Measurements from ENCODE around the gene ACADVL. TPM values are rescaled to one million over a fixed set of nuclear protein-coding genes. Genes with fewer than 3 reads are reported as not detected.

ACADVL gene
- total and polyA plus RNA-seq, 2 donors (not counting 1 experiment from before 2014, with no cell fraction given), result 640 to 696 TPM

DNA sequence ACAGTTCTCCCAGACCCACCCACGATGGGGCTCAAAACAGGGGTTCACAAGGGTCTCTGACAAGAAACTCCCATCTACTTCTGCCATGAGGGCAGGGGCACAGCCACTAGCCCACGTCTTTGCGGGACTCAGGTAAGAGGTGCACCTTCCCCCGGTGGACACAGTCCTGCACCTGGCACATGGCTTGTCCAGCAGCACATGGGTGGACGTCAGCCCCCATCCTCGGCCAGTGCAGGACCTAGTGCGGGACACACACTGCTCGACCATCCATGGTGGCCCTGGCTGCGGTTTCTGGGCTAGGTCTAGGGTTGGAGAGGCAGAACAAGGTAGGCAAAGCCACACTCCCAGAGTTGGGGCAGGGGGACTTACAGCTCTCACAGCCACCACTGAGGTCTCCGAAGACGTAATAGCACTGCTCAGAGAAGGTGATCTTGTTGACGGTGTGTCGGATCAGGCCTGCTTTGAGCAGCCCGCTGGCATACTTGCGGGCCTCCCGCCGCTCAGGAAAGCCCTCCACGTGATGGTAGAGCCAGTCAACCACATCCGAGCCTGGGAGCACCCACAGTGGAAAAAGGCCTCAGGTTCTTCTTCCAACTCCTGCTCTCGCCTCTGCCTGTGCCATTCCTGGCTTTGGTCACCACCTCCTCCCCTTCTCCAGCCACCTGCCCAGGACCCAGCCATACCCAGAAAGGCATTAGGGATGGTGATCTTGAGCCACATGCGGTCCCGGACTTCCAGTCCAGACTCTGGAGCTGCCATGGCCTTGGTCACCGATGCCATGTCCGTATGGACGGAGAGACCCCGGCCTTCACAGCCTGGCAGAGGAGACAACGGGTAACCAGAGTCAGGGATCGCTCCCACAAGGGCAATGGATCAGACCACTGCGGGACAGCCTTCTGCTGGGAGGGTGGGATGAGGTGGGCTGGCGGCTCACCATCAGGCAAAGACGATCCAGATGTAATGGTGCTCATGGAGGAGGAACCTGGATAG lies 7.3 kb downstream of the ACADVL start:
- Histone ChIP-seq H4K20me1 (ENCODE audit: control insufficient read depth, insufficient read depth, low read length, poor library complexity, severe bottlenecking) (no peaks in the 10 kb centered on the region), H3K27me3 (replicated peaks in 1 of 4; ENCODE audit: control extremely low read depth in 1 of 4, control insufficient read depth in 3 of 4, insufficient read depth in 4 of 4, low read length in 3 of 4) (no peaks in the 10 kb centered on the region), H3K4me2 (replicated peaks; ENCODE audit: low read depth, low read length, poor library complexity, severe bottlenecking) (no peak overlapping the region), H2AFZ (ENCODE audit: insufficient read depth, low read depth, low read length, poor library complexity, severe bottlenecking) (no peak overlapping the region), H3K9me3 (ENCODE audit: control extremely low read depth in 1 of 3, control insufficient read depth in 2 of 3, insufficient read depth in 1 of 3, low read length in 2 of 3) (no peaks in the 10 kb centered on the region), H3K79me2 (ENCODE audit: control insufficient read depth, insufficient read depth, low read length) (peaks cover 23% of the 10 kb centered on the region), H3K9ac (ENCODE audit: low read length) (no peak overlapping the region), H3K4me1 (ENCODE audit: control insufficient read depth in 2 of 2, insufficient read depth in 2 of 2, low read length in 2 of 2) (peaks cover 0 to 2% of the 10 kb centered on the region in 2 donors), H3K4me3 (ENCODE audit: control extremely low read depth in 1 of 5, extremely low read depth in 1 of 5, insufficient read depth in 1 of 5, low read depth in 2 of 5, low read length in 4 of 5) (no peak overlapping the region), H3K27ac (ENCODE audit: low read length in 2 of 2) (no peak overlapping the region), H3K36me3 (replicated peaks in 1 of 2; ENCODE audit: control extremely low read depth in 1 of 2, control insufficient read depth in 1 of 2, extremely low read depth in 1 of 2, insufficient read depth in 2 of 2, low read length in 1 of 2) (peaks cover 0 to 77% of the 10 kb centered on the region in 2 experiments)
- Mint-ChIP-seq H3K4me1 (peaks cover 3% of the 10 kb centered on the region), H3K27me3 (no peaks in the 10 kb centered on the region), H3K9me3 (ENCODE audit: insufficient read depth) (no peaks in the 10 kb centered on the region), H3K27ac (no peak overlapping the region), H3K4me3 (no peak overlapping the region)
- ChIA-PET CTCF (no interaction called here), POLR2A (no interaction called here)
- WGBS (ENCODE audit: insufficient coverage), result 98% methylated on average over 31 of the region's 31 CpGs
- ATAC-seq (ENCODE audit: low read depth) (no peak), DNase-seq (no peak)
- no peak for TF ChIP-seq EZH2 (IDR thresholded peaks at IDR 0.05; ENCODE audit: borderline replicate concordance, insufficient read depth, low read depth, low read length, poor library complexity, severe bottlenecking)
- TF ChIP-seq, protein P1, sequence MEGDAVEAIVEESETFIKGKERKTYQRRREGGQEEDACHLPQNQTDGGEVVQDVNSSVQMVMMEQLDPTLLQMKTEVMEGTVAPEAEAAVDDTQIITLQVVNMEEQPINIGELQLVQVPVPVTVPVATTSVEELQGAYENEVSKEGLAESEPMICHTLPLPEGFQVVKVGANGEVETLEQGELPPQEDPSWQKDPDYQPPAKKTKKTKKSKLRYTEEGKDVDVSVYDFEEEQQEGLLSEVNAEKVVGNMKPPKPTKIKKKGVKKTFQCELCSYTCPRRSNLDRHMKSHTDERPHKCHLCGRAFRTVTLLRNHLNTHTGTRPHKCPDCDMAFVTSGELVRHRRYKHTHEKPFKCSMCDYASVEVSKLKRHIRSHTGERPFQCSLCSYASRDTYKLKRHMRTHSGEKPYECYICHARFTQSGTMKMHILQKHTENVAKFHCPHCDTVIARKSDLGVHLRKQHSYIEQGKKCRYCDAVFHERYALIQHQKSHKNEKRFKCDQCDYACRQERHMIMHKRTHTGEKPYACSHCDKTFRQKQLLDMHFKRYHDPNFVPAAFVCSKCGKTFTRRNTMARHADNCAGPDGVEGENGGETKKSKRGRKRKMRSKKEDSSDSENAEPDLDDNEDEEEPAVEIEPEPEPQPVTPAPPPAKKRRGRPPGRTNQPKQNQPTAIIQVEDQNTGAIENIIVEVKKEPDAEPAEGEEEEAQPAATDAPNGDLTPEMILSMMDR (IDR thresholded peaks at IDR 0.05), result no peak
- intact Hi-C loops (cut with micrococcal nuclease), result no loop called here

DNA sequence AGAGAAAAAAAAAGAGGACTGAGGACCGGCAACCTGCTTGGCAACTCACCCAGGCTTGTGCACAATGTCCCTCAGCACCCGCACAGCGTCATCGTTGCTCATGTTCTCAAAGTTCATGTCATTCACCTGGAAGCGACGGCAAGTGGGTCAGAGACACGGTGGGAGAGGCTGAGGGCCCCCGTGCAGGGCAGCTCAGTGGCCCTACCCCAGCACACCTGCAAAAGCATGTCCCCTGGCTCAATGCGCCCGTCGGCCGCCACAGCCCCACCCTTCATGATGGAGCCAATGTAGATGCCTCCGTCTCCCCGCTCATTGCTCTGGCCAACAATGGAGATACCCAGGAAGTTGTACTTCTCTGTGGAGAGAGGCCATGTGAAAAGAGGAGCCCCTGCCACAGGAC lies 9.2 kb downstream of the ACADVL start:
- Mint-ChIP-seq H3K27me3 (no peaks in the 10 kb centered on the region), H3K4me3 (no peak overlapping the region), H3K27ac (no peak overlapping the region), H3K4me1 (peaks cover 18% of the 10 kb centered on the region), H3K9me3 (ENCODE audit: insufficient read depth) (no peaks in the 10 kb centered on the region)
- no peak overlapping the region for H3K4me2 ChIP-seq (replicated peaks; ENCODE audit: low read depth, low read length, poor library complexity, severe bottlenecking)
- peaks cover 42% of the 10 kb centered on the region for H3K79me2 ChIP-seq (ENCODE audit: control insufficient read depth, insufficient read depth, low read length)
- 96% methylated on average over 9 of the region's 14 CpGs for WGBS (ENCODE audit: insufficient coverage)
- no peak overlapping the region for H3K9ac ChIP-seq (ENCODE audit: low read length)
- peaks cover 6% of the 10 kb centered on the region for H4K20me1 ChIP-seq (ENCODE audit: control insufficient read depth, insufficient read depth, low read length, poor library complexity, severe bottlenecking)
- POLR2A ChIA-PET, result no interaction called here
- H2AFZ ChIP-seq (ENCODE audit: insufficient read depth, low read depth, low read length, poor library complexity, severe bottlenecking), result no peak overlapping the region
- H3K27ac ChIP-seq (ENCODE audit: low read length in 2 of 2), result no peak overlapping the region
- CTCF ChIA-PET, result interaction anchor here (1.1 kb wide), 1 partner anchor 9 kb away, joined by 6 read pairs; the partner anchor contains the start of genes ACADVL and DLG4
- H3K4me1 ChIP-seq (ENCODE audit: control insufficient read depth in 2 of 2, insufficient read depth in 2 of 2, low read length in 2 of 2), result peaks cover 13 to 21% of the 10 kb centered on the region in 2 donors
- TF ChIP-seq EZH2 (IDR thresholded peaks at IDR 0.05; ENCODE audit: borderline replicate concordance, insufficient read depth, low read depth, low read length, poor library complexity, severe bottlenecking), result no peak
- TF ChIP-seq, protein P1 (IDR thresholded peaks at IDR 0.05), result no peak
- H3K27me3 ChIP-seq (replicated peaks in 1 of 4; ENCODE audit: control extremely low read depth in 1 of 4, control insufficient read depth in 3 of 4, insufficient read depth in 4 of 4, low read length in 3 of 4), result no peaks in the 10 kb centered on the region
- no peaks in the 10 kb centered on the region for H3K9me3 ChIP-seq (ENCODE audit: control extremely low read depth in 1 of 3, control insufficient read depth in 2 of 3, insufficient read depth in 1 of 3, low read length in 2 of 3)
- intact Hi-C loops (cut with micrococcal nuclease), result no loop called here
- peaks cover 0 to 58% of the 10 kb centered on the region in 2 experiments for H3K36me3 ChIP-seq (replicated peaks in 1 of 2; ENCODE audit: control extremely low read depth in 1 of 2, control insufficient read depth in 1 of 2, extremely low read depth in 1 of 2, insufficient read depth in 2 of 2, low read length in 1 of 2)
- ATAC-seq (ENCODE audit: low read depth) (no peak), DNase-seq (no peak)
- H3K4me3 ChIP-seq (ENCODE audit: control extremely low read depth in 1 of 5, extremely low read depth in 1 of 5, insufficient read depth in 1 of 5, low read depth in 2 of 5, low read length in 4 of 5), result no peak overlapping the region

All from B cell (primary cell).